ELF-1 (cell line): ENCODE results near the gene ICA1.
"Not testable (repeated sequence)": the region's sequence is repeated elsewhere in the genome, so short reads cannot be mapped to it uniquely, and the experiment has no call there.

ENCODE experiments used
- DNase-seq: peaks from one replicate; pipeline ENCODE4 v3.0.0-alpha.2; 2016; ENCODE audit warnings: low read depth, low spot score

ICA1 gene

GRCh38 chr7:8103282-8103681 lies 158.7 kb downstream of the ICA1 start:
- no peak for DNase-seq

DNA sequence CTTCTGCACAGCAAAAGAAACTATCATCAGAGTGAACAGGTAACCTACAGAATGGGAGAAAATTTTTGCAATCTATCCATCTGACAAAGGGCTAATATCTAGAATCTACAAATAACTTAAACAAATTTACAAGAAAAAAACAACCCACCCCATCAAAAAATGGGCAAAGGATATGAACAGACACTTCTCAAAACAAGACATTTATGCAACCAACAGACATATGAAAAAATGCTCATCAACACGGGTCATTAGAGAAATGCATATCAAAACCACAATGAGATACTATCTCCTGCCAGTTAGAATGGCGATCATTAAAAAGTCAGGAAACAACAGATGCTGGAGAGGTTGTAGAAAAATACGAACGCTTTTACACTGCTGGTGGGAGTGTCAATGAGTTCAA lies 160.7 kb downstream of the ICA1 start:
- not testable (repeated sequence) for DNase-seq

DNA sequence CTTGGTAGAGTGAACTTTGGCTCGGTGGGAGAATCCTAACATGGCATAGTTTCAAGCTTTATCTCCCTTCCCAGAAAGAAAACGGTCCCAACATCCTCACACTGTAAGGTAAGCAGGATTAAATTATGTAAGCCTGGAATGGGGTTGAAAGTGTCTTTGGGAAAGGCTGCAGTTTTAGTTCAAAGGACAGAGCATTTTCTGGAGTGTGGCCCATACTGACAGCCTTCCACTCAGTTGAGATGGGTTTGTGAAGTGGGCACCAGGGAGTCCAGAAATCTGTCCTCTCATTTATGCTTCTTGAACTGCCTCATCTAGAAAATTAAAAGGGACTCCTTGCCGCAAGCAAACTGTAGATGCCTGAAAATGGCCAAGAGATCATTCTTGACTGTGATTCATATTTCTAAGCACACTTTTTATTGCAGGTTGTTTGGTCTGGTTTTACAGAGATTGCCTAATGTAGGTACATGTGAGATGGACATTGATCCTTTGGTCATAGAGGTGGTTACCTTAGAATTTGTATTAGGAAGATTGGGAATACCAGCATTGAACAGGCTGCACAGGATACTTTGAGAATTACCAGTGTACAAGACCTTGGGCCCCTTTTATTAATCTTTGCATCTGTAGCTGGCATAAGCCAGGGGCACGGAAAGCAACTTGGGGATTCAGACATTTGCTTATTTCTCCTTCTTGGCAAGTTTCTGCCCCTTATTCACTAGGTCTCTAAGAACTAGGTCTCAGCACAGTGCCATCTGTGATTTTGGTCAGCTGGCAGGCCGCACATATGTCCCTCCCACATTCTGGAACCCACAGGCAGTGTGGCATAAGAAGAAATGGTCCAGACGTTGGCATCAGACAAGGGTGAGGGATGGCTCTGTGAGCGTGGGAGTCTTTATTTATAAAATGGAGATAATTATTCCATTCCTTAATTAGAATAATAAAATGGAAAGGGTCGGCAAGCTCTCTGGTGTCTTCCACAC lies 167.5 kb downstream of the ICA1 start:
- no peak for DNase-seq

DNA sequence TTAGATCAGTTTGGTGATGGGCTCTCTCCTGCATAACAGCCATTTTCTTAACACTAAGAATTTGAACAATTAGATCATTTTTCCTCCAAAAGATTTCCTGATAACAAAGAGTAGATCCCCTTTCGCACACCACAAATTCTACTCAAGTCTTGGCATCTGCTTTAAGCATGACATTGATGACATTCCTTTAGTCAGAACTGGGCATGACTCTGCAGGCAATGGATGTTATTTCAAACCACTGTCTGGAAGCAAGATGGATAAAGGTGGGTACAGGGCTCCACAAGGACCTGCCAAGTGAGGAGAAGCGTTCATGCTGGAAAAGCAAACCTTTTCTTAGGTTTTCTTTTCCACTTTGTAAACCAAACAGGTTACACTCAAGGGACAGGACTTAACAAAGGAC lies 169.8 kb downstream of the ICA1 start:
- no peak for DNase-seq

DNA sequence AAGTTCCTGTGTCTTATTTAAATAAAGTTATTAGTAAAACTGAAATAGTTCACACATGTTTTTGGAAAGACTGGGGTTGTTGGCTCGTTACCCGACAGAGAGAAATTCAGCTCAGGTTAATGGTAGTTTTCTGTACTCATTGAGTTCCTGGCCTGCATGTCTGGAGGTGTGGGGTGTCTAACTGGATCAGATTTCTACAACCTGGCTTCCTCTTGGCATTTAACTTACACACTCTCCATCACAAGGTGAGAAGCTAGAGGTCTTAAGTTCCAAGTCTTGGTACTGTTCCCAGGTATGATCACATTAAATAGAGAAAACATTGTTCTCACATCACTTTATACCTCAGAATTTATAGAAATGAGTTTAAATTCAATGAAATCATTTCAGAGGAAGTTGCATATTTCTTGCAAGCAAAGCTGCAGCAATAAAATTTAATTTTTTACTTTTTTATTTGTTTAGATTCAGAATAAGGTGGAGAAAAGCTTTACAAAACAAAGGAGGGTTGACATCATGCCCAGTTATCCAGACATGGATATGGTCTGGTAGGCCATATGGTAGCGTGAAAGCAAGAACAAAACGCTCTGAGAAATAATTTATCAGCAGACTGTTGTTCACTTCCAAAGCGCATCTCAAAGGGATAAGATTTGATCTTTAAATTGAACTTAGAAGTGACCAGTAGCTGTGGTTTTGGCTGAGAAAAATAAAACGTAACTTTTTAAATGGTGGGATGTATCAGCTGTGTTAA lies 172.8 kb downstream of the ICA1 start:
- DNase-seq, result no peak

DNA sequence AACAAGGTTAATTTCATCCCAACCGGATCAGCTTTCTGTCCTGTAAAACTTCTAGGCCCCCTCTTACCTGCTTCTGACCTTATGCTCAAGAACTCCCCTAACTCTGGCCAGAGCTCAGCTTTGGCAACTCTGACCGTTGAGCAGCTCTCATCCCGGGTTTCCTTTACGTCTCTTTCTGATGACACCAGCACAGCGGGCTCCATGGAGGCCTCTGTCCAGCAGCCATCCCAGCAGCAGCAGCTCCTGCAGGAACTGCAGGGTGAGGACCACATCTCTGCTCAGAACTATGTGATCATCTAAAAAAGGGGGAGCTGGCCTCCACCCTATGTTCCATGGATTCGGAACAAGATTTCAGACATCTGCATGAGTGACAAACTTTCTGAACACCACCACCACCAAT lies 175.7 kb downstream of the ICA1 start:
- peak; percentile 11 for DNase-seq

GRCh38 chr7:8085420-8085819 lies 176.5 kb downstream of the ICA1 start:
- DNase-seq, result no peak

- no peak for DNase-seq
Measured at GRCh38 chr7:8084836-8085235, 177.1 kb downstream of the ICA1 start.

- DNase-seq, result no peak
Measured at GRCh38 chr7:8082762-8083161, 179.2 kb downstream of the ICA1 start.

- no peak for DNase-seq
Measured at GRCh38 chr7:8078418-8078817, 183.5 kb downstream of the ICA1 start.

- DNase-seq, result no peak
Measured at GRCh38 chr7:8070451-8071180, 191.4 kb downstream of the ICA1 start.

DNA sequence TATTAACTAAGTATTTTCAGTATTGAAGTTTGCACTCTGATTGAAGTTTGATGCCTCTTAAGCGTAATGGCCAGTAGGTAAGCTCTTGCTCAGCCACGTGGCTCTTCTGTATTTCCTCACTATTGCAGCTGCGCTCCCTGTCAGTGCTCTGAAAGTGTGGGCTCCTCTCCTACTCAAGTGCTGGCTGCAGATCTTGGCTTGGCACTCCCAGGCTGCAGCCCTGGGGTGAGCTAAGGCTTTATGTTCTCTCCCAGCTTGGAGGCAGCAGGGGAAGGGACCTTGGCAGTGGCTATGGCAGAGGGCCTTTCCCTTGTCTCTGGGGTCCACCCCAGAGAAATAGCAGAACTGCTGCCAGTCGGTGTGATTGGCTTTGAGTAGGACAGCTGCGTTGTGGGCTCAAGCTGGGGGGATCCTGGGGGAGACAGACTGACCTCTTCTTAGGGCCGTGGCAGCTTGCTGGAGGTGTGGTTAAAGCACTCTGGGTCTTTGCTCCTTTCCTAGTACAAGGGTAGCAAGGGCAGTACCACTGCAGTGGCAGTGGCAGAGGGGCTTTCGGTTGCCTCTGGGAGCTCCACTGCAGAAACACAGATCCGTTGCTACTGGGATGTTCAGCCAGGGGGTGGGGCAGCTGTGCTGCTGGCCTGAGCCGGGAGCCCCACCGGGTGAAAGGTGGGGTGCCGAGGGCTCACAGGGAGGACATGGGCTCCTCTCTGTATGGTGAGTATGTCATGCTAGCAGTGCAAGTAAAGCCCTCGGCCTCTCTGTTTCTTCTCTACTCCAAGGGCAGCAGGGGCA lies 192.9 kb downstream of the ICA1 start:
- no peak for DNase-seq

GRCh38 chr7:8065356-8065813 lies 196.6 kb downstream of the ICA1 start:
- DNase-seq, result no peak

DNA sequence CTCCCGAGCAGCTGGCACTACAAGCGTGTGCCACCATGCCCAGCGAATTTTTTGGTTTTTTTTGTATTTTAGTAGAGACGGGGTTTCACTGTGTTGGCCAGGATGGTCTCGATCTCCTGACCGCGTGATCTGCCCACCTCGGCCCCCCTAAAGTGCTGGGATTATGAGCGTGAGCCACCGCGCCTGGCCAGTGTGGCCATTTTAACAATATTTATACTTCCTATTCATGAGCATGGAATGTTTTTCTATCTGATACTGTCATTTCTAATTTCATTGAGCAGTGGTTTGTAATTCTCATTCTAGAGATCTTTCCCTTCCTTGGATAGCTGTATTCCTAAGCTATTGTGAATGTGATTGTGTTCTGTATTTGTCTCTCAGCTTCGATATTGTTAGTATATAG lies 197.1 kb downstream of the ICA1 start:
- DNase-seq, result no peak

- no peak for DNase-seq
Measured at GRCh38 chr7:8063706-8064297, 198.2 kb downstream of the ICA1 start.

- DNase-seq, result not testable (repeated sequence)
Measured at GRCh38 chr7:8063300-8063699, 198.7 kb downstream of the ICA1 start.
